A549 (cell line): ENCODE data around the gene KLHDC8A. TPM values are rescaled to one million over a fixed set of nuclear protein-coding genes. Genes with fewer than 3 reads are reported as not detected.

Source experiments
- ATAC-seq, 2 experiments: fragments of 200-7000 bp in 1 of 2; fragments of >200 bp in 1 of 2; cut with Nextera tagmentation in 1 of 2; cut with Tn5 transposase in 1 of 2; 3 replicates each; pipeline versions ENCODE4 v1.8.0 to v1.9.1; 2018 to 2020; ENCODE audit warnings: mild to moderate bottlenecking in 1 of 2, moderate library complexity in 1 of 2
- CTCF ChIA-PET: fragments of 300-600 bp; sonication (Branson Sonifier 250); formaldehyde crosslinking; extraction: SDS; loops from one replicate; lab custom pipeline; 2021; ENCODE audit warnings: antibody characterized with exemption, inconsistent platforms; lab: Yijun Ruan, JAX
- POLR2A ChIA-PET: fragments of 350-600 bp; formaldehyde crosslinking; extraction: SDS; loops from one replicate; lab custom pipeline; 2021; ENCODE audit warnings: antibody characterized with exemption, inconsistent platforms; lab: Yijun Ruan, JAX
- DNase-seq, 2 experiments: peaks; one replicate each; pipeline versions ENCODE4 v3.0.0 to v3.0.0-alpha.2; 2011 to 2016; ENCODE audit warnings: low read depth in 1 of 2, low spot score in 1 of 2
- FAIRE-seq: peaks from 2 replicates; lab custom pipeline; 2011; peaks lifted over from hg19 to GRCh38; lab: Jason Lieb, UNC
- H3K27ac ChIP-seq, 2 experiments: fragments of >200 bp; sonication (Bioruptor Twin); formaldehyde crosslinking; 3 replicates each; pipeline ENCODE4 v1.5.1; 2016 to 2017
- H3K4me1 ChIP-seq: fragments of >200 bp; sonication (Bioruptor Twin); formaldehyde crosslinking; 3 replicates; pipeline ENCODE4 v1.6.1; 2016
- H3K4me2 ChIP-seq: fragments of >200 bp; sonication (Bioruptor Twin); formaldehyde crosslinking; 3 replicates; pipeline ENCODE4 v1.6.1; 2016
- H3K4me3 ChIP-seq: fragments of >200 bp; sonication (Bioruptor Twin); formaldehyde crosslinking; 3 replicates; pipeline ENCODE4 v1.5.1; 2016
- H3K9me3 ChIP-seq: fragments of >200 bp; sonication (Bioruptor Twin); formaldehyde crosslinking; 3 replicates; pipeline ENCODE4 v1.6.1; 2016
- CEBPB ChIP-seq, 2 experiments: fragments of >200 bp in 1 of 2; sonication (Bioruptor Twin) in 1 of 2; formaldehyde crosslinking in 1 of 2; IDR thresholded peaks; 2 replicates each; pipeline ENCODE4 v1.6.1; 2012 to 2016
- CHD2 ChIP-seq: fragments of 150-350 bp; IDR thresholded peaks from 2 replicates; pipeline ENCODE4 v1.6.1; 2014; ENCODE audit warnings: low read length; ENCODE audit not compliant: partially characterized antibody
- CHD4 ChIP-seq: fragments of 200-600 bp; sonication (generic); IDR thresholded peaks from 2 replicates; pipeline ENCODE4 v1.6.1; 2016; ENCODE audit warnings: antibody characterized with exemption, mild to moderate bottlenecking, borderline replicate concordance
- EHMT2 ChIP-seq: fragments of 200-600 bp; sonication (generic); IDR thresholded peaks from 2 replicates; pipeline ENCODE4 v1.6.1; 2016; ENCODE audit warnings: antibody characterized with exemption, low read depth, mild to moderate bottlenecking, moderate library complexity
- FOSL2 ChIP-seq, 2 experiments: fragments of 450-650 bp in 1 of 2; fragments of >200 bp in 1 of 2; sonication (Bioruptor Twin) in 1 of 2; formaldehyde crosslinking; IDR thresholded peaks; 2 replicates each; pipeline versions ENCODE4 v1.5.0 to v1.6.1; 2016 to 2020; ENCODE audit warnings: mild to moderate bottlenecking in 1 of 2, moderate library complexity in 1 of 2
- HOXB13 ChIP-seq: fragments of 250-450 bp; sonication (Bioruptor Pico); IDR thresholded peaks from 2 replicates; pipeline ENCODE4 v1.5.0; 2020; ENCODE audit warnings: low read depth, mild to moderate bottlenecking, moderate library complexity
- JUNB ChIP-seq: fragments of >200 bp; sonication (Bioruptor Twin); formaldehyde crosslinking; IDR thresholded peaks from 2 replicates; pipeline ENCODE4 v1.6.1; 2016
- KDM5A ChIP-seq: fragments of 200-600 bp; sonication (generic); IDR thresholded peaks from 2 replicates; pipeline ENCODE4 v1.6.1; 2016; ENCODE audit warnings: antibody characterized with exemption, mild to moderate bottlenecking
- MAX ChIP-seq: IDR thresholded peaks from 2 replicates; pipeline ENCODE4 v1.6.1; 2012
- MAZ ChIP-seq: fragments of 150-350 bp; IDR thresholded peaks from 2 replicates; pipeline ENCODE4 v1.6.1; 2014; ENCODE audit warnings: antibody characterized with exemption, low read depth, low read length, borderline replicate concordance
- MYC ChIP-seq: IDR thresholded peaks from 2 replicates; pipeline ENCODE4 v1.6.1; 2012; ENCODE audit warnings: mild to moderate bottlenecking, inconsistent platforms, low read length, improper control_type of control experiment, borderline replicate concordance
- NFE2L2 ChIP-seq: fragments of 150-350 bp; conservative IDR thresholded peaks from 2 replicates; pipeline ENCODE4 v1.6.1; 2014; ENCODE audit warnings: low read length
- NR3C1 ChIP-seq: fragments of >200 bp; sonication (Bioruptor Twin); formaldehyde crosslinking; IDR thresholded peaks from 3 replicates; pipeline ENCODE4 v1.6.1; 2017
- PBX3 ChIP-seq: IDR thresholded peaks from 2 replicates; pipeline ENCODE4 v1.6.1; 2012
- REST ChIP-seq: fragments of 200-600 bp; sonication (generic); IDR thresholded peaks from 2 replicates; pipeline ENCODE4 v1.6.1; 2016; ENCODE audit warnings: antibody characterized with exemption, mild to moderate bottlenecking, moderate library complexity
- RNF2 ChIP-seq: fragments of 200-600 bp; sonication (generic); IDR thresholded peaks from 2 replicates; pipeline ENCODE4 v1.6.1; 2016; ENCODE audit warnings: low read depth, mild to moderate bottlenecking, antibody characterized with exemption, moderate library complexity, borderline replicate concordance
- TP53 ChIP-seq: fragments of 250-450 bp; sonication (Bioruptor Pico); IDR thresholded peaks from 2 replicates; pipeline ENCODE4 v1.5.0; 2021; ENCODE audit warnings: mild to moderate bottlenecking, moderate library complexity
- ZSCAN20 ChIP-seq: fragments of 250-450 bp; sonication (Bioruptor Pico); IDR thresholded peaks from 2 replicates; pipeline ENCODE4 v1.8.0; 2022; ENCODE audit warnings: mild to moderate bottlenecking, moderate library complexity
- WGBS: methylation state at CpG from one replicate; pipeline ENCODE4 v1.1.6; 2017; ENCODE audit errors: missing lambda C conversion rate; 5-methylcytosine and 5-hydroxymethylcytosine counted together
- polyA plus RNA-seq, 4 experiments: library from polyadenylated mRNA; depleted of rRNA in 3 of 4; stranded (reverse); fragments of >200 nt; fragmentation: RNase III in 1 of 4; extraction: RNeasy Plus Mini Kit Qiagen cat#74134 plus additional on column Dnase treatment in 1 of 4; gene quantifications; 2 replicates in 3 of 4; 3 replicates in 1 of 4; pipeline ENCODE4 v1.2.3, GENCODE V29; 2011 to 2017
- TF ChIP-seq, protein P1 (sequence below): fragments of >200 bp; sonication (Bioruptor Twin); formaldehyde crosslinking; IDR thresholded peaks from 3 replicates; pipeline ENCODE4 v1.6.1; 2016
- TF ChIP-seq, protein P2 (sequence below): fragments of 450-650 bp; IDR thresholded peaks from 2 replicates; pipeline ENCODE4 v1.6.1; 2014; ENCODE audit warnings: antibody characterized with exemption
- TF ChIP-seq, protein P3 (sequence below): fragments of >200 bp; sonication (Bioruptor Twin); formaldehyde crosslinking; IDR thresholded peaks from 3 replicates; pipeline ENCODE4 v1.5.1; 2016

The KLHDC8A gene
- polyA plus RNA-seq, 2 of the 4 experiments (the other 2 are of a cell fraction): 0.34 to 0.40 TPM

DNA sequence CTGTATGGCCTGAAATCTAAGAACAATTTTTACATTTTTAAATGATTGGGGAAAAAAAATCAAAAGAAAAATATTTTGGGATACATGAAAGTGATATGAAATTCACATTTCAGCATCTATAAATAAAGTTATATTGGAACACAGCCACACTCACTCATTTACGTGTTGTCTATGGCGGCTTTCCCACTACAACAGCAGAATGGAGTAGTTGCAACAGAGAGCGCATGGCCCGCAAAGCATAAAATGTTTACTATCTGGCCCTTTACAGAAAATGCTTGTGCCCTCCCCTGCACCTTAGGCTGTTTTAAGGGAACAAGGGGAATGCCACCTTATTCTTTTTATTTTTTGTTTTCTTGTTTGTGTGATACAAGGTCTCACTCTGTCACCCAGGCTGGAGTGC is 3.5 kb downstream of the KLHDC8A start:
- ATAC-seq (no peak), FAIRE-seq (no peak), DNase-seq (no peak)
- H3K27ac ChIP-seq: no peak overlapping the region
- WGBS: 93% methylated on average over 4 of the region's 4 CpGs
- TF ChIP-seq KDM5A (no peak), FOSL2 (IDR thresholded peaks at IDR 0.05) (no peak), FOSL2 (CRISPR knock-in tag; IDR thresholded peaks at IDR 0.05) (no peak), HOXB13 (no peak)
- TF ChIP-seq, protein P1, sequence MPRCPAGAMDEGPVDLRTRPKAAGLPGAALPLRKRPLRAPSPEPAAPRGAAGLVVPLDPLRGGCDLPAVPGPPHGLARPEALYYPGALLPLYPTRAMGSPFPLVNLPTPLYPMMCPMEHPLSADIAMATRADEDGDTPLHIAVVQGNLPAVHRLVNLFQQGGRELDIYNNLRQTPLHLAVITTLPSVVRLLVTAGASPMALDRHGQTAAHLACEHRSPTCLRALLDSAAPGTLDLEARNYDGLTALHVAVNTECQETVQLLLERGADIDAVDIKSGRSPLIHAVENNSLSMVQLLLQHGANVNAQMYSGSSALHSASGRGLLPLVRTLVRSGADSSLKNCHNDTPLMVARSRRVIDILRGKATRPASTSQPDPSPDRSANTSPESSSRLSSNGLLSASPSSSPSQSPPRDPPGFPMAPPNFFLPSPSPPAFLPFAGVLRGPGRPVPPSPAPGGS: no peak
- H3K4me3 ChIP-seq: no peak overlapping the region
- H3K4me2 ChIP-seq: no peak overlapping the region
- peaks cover 25% of the 10 kb centered on the region for H3K4me1 ChIP-seq
- POLR2A ChIA-PET: no interaction called here
- no peaks in the 10 kb centered on the region for H3K9me3 ChIP-seq
- CTCF ChIA-PET: interaction anchor here (0.9 to 67.1 kb wide), 31 partner anchors 7 to 334 kb away, joined by 3 to 3627 read pairs (median 10); partner anchors contain the start of genes BLACAT1, NUAK2 and TMCC2

- 54% methylated on average over 10 of the region's 11 CpGs for WGBS
- Histone ChIP-seq H3K27ac (0 out of 6 replicates have a peak overlapping the region, but pooled peaks of 1 of the 2 experiments have one; percentile 38), H3K4me2 (0 out of 3 replicates have a peak overlapping the region, but pooled peaks have one; percentile 2), H3K4me1 (peaks cover 25% of the 10 kb centered on the region), H3K4me3 (no peak overlapping the region), H3K9me3 (no peaks in the 10 kb centered on the region)
- TF ChIP-seq CHD2 (no peak), PBX3 (no peak), CEBPB (IDR thresholded peaks at IDR 0.05) (no peak), MAZ (no peak), REST (no peak)
- TF ChIP-seq, protein P2, sequence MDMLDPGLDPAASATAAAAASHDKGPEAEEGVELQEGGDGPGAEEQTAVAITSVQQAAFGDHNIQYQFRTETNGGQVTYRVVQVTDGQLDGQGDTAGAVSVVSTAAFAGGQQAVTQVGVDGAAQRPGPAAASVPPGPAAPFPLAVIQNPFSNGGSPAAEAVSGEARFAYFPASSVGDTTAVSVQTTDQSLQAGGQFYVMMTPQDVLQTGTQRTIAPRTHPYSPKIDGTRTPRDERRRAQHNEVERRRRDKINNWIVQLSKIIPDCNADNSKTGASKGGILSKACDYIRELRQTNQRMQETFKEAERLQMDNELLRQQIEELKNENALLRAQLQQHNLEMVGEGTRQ: no peak
- POLR2A ChIA-PET: no interaction called here
- peak in 1 of 2 experiments; percentile 53 for DNase-seq
- peak; percentile 41 to 67; a peak in 4 of 6 replicates for ATAC-seq
- no peak for FAIRE-seq
- CTCF ChIA-PET: interaction anchor here (0.9 to 67.1 kb wide), 12 partner anchors 14 to 239 kb away, joined by 3 to 3627 read pairs (median 17); partner anchors contain the start of genes NUAK2 and TMCC2
Observed at GRCh38 chr1:205351984-205352713, 4.6 kb downstream of the KLHDC8A start.

GRCh38 chr1:205350691-205351141 is 6.0 kb downstream of the KLHDC8A start:
- DNase-seq (no peak), ATAC-seq (no peak), FAIRE-seq (no peak)
- ChIA-PET CTCF (interaction anchor here (0.9 to 67.1 kb wide), 11 partner anchors 13 to 307 kb away, joined by 3 to 3627 read pairs (median 6); partner anchors contain the start of gene NUAK2), POLR2A (no interaction called here)
- Histone ChIP-seq H3K4me2 (no peak overlapping the region), H3K4me3 (no peak overlapping the region), H3K27ac (no peak overlapping the region), H3K9me3 (no peaks in the 10 kb centered on the region), H3K4me1 (peaks cover 25% of the 10 kb centered on the region)
- 75% methylated on average over 6 of the region's 8 CpGs for WGBS
- TF ChIP-seq TP53 (CRISPR knock-in tag) (no peak), CHD4 (no peak), PBX3 (no peak), MAX (no peak), NFE2L2 (no peak), ZSCAN20 (no peak), EHMT2 (no peak), JUNB (no peak), NR3C1 (no peak), MYC (no peak), RNF2 (no peak)
- TF ChIP-seq, protein P3, sequence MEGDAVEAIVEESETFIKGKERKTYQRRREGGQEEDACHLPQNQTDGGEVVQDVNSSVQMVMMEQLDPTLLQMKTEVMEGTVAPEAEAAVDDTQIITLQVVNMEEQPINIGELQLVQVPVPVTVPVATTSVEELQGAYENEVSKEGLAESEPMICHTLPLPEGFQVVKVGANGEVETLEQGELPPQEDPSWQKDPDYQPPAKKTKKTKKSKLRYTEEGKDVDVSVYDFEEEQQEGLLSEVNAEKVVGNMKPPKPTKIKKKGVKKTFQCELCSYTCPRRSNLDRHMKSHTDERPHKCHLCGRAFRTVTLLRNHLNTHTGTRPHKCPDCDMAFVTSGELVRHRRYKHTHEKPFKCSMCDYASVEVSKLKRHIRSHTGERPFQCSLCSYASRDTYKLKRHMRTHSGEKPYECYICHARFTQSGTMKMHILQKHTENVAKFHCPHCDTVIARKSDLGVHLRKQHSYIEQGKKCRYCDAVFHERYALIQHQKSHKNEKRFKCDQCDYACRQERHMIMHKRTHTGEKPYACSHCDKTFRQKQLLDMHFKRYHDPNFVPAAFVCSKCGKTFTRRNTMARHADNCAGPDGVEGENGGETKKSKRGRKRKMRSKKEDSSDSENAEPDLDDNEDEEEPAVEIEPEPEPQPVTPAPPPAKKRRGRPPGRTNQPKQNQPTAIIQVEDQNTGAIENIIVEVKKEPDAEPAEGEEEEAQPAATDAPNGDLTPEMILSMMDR: no peak
